CD14-positive monocyte (primary cell): ENCODE results near the gene EGLN2. TPM values are rescaled to one million over a fixed set of nuclear protein-coding genes. Genes with fewer than 3 reads are reported as not detected.

Source experiments
- DNase-seq, 3 donors: peaks; one replicate each; pipeline ENCODE4 v3.0.0-alpha.2; 2011 to 2022
- H2AFZ ChIP-seq: 2 replicates; pipeline ENCODE4 v1.6.0; 2012; ENCODE audit warnings: mild to moderate bottlenecking, low read depth, low read length, inconsistent platforms; ENCODE audit not compliant: insufficient read depth, poor library complexity, severe bottlenecking
- H3K27ac ChIP-seq, 2 donors: 1 replicate in 1 of 2; 2 replicates in 1 of 2; pipeline ENCODE4 v1.5.1; 2012 to 2013; ENCODE audit warnings: low read length in 2 of 2, control low read depth in 1 of 2, inconsistent platforms in 1 of 2, low read depth in 1 of 2, mild to moderate bottlenecking in 1 of 2
- H3K27me3 ChIP-seq, 2 donors: one replicate each; pipeline versions ENCODE4 v1.6.0 to v1.6.1; 2011 to 2013; ENCODE audit warnings: low read length in 2 of 2; ENCODE audit not compliant: control insufficient read depth in 2 of 2, insufficient read depth in 2 of 2
- H3K36me3 ChIP-seq, 2 donors: replicated peaks in 1 of 2; 1 replicate in 1 of 2; 2 replicates in 1 of 2; pipeline versions ENCODE4 v1.5.1 to v1.6.1; 2012 to 2013; ENCODE audit warnings: low read length in 2 of 2, control low read depth in 1 of 2, inconsistent platforms in 1 of 2, mild to moderate bottlenecking in 1 of 2; ENCODE audit not compliant: insufficient read depth in 2 of 2, control insufficient read depth in 1 of 2
- H3K4me1 ChIP-seq, 2 donors: 1 replicate in 1 of 2; 2 replicates in 1 of 2; pipeline versions ENCODE4 v1.5.1 to v1.6.1; 2012 to 2013; ENCODE audit warnings: low read length in 2 of 2, control low read depth in 1 of 2, inconsistent platforms in 1 of 2, mild to moderate bottlenecking in 1 of 2, moderate library complexity in 1 of 2; ENCODE audit not compliant: insufficient read depth in 2 of 2, control insufficient read depth in 1 of 2
- H3K4me2 ChIP-seq: replicated peaks from 2 replicates; pipeline ENCODE3; 2012; ENCODE audit warnings: low read length, moderate library complexity, mild to moderate bottlenecking; ENCODE audit not compliant: poor library complexity, severe bottlenecking; ENCODE audit errors: extremely low read depth
- H3K4me3 ChIP-seq, 3 experiments: fragments of 200-600 bp in 1 of 3; sonication (generic) in 1 of 3; replicated peaks in 1 of 3; 1 replicate in 2 of 3; 2 replicates in 1 of 3; pipeline ENCODE4 v1.5.1; 2011 to 2013; ENCODE audit warnings: low read length in 3 of 3, mild to moderate bottlenecking in 3 of 3, control low read depth in 2 of 3, low read depth in 2 of 3, inconsistent platforms in 1 of 3, moderate library complexity in 1 of 3
- H3K79me2 ChIP-seq: 2 replicates; pipeline ENCODE4 v1.6.0; 2012; ENCODE audit warnings: mild to moderate bottlenecking, control low read depth, inconsistent platforms, low read length, moderate library complexity; ENCODE audit not compliant: insufficient read depth
- H3K9ac ChIP-seq: 2 replicates; pipeline ENCODE4 v1.6.0; 2017; ENCODE audit warnings: low read length, mild to moderate bottlenecking; ENCODE audit not compliant: insufficient read depth, poor library complexity, severe bottlenecking
- H3K9me3 ChIP-seq, 2 donors: replicated peaks in 1 of 2; 1 replicate in 1 of 2; 2 replicates in 1 of 2; pipeline versions ENCODE4 v1.5.1 to v1.6.1; 2012 to 2013; ENCODE audit warnings: low read length in 2 of 2, control low read depth in 1 of 2; ENCODE audit not compliant: control insufficient read depth in 1 of 2, insufficient read depth in 1 of 2
- H4K20me1 ChIP-seq: 2 replicates; pipeline ENCODE4 v1.6.0; 2012; ENCODE audit warnings: mild to moderate bottlenecking, low read length, control low read depth, moderate library complexity; ENCODE audit not compliant: insufficient read depth
- H3K27ac Mint-ChIP-seq, 7 donors: one replicate each; pipeline ENCODE4 v1.8.0; 2020; ENCODE audit warnings: mild to moderate bottlenecking in 7 of 7, mixed read lengths in 7 of 7, moderate library complexity in 6 of 7, inconsistent platforms in 2 of 7
- H3K27me3 Mint-ChIP-seq, 3 donors: one replicate each; pipeline ENCODE4 v1.8.0; 2021 to 2022; ENCODE audit warnings: low read depth in 3 of 3, mild to moderate bottlenecking in 3 of 3, mixed read lengths in 3 of 3, moderate library complexity in 3 of 3, inconsistent platforms in 1 of 3
- H3K36me3 Mint-ChIP-seq, 2 donors: one replicate each; pipeline ENCODE4 v1.8.0; 2020; ENCODE audit warnings: mixed read lengths in 2 of 2, inconsistent platforms in 1 of 2, mild to moderate bottlenecking in 1 of 2
- H3K4me1 Mint-ChIP-seq: one replicate; pipeline ENCODE4 v1.8.0; 2020; ENCODE audit warnings: mild to moderate bottlenecking, mixed read lengths
- H3K4me3 Mint-ChIP-seq, 2 donors: one replicate each; pipeline ENCODE4 v1.8.0; 2020; ENCODE audit warnings: mild to moderate bottlenecking in 2 of 2, mixed read lengths in 2 of 2, moderate library complexity in 1 of 2
- H3K9me3 Mint-ChIP-seq, 7 donors: one replicate each; pipeline ENCODE4 v1.8.0; 2020 to 2022; ENCODE audit warnings: mixed read lengths in 7 of 7, mild to moderate bottlenecking in 6 of 7, moderate library complexity in 6 of 7, inconsistent platforms in 2 of 7
- WGBS: methylation state at CpG from one replicate; pipeline ENCODE4 v1.1.5; 2013; ENCODE audit warnings: missing lambda C conversion rate; ENCODE audit not compliant: insufficient coverage; 5-methylcytosine and 5-hydroxymethylcytosine counted together
- intact Hi-C, 2 donors: fragments of 100-400 bp; cut with micrococcal nuclease; formaldehyde crosslinking; loops; one replicate each; pipeline versions ENCODE4 v1.15.0 to v1.15.1; 2023
- polyA plus RNA-seq, 3 donors: library from polyadenylated mRNA; depleted of rRNA in 1 of 3; unstranded in 2 of 3; stranded (reverse) in 1 of 3; fragments of 300-500 nt in 2 of 3; fragments of >200 nt in 1 of 3; fragmentation: Illumina TruSeq in 2 of 3; gene quantifications; 1 replicate in 2 of 3; 2 replicates in 1 of 3; pipeline ENCODE4 v1.2.3, GENCODE V29; 2012 to 2021
- TF ChIP-seq, protein P1 (sequence below): fragments of 200-600 bp; IDR thresholded peaks from one replicate; pipeline ENCODE4 v1.8.0; 2022; ENCODE audit warnings: antibody characterized with exemption, mild to moderate bottlenecking

The EGLN2 gene
- polyA plus RNA-seq, 3 donors, result 60.6 to 76.8 (median 64.5) TPM

DNA sequence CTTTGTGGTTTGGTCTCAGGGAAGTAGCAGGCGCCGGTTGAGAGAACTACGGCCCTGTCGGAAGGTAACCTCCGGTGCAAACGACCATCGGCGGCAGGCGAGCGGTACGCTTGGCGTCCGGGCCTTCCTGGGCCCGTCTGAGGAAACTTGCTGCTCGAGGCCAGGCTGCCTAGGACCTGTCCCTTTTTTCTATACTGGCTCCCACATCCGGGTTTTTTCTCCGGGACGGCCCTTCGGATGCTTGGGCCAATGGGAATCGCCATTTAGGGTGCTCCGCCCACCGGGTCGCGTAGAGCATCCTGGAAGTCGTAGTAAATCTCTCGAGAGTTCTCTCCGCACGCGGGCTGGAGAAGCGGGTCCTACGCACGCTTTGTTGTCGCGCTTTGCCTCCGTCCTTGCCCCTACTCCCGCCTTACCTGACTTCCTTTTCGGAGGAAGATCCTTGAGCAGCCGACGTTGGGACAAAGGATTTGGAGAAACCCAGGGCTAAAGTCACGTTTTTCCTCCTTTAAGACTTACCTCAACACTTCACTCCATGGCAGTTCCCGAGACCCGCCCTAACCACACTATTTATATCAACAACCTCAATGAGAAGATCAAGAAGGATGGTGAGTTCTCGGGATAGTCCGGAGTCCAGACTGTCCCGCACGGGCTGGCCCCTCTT is 48.0 kb upstream of the EGLN2 start, which contains the start of gene SNRPA:
Gene SNRPA (plus strand): TSS at position 330 of the 664 bp plus-strand sequence. CDS start 206 bp downstream, at position 536.
- DNase-seq, result peak; percentile 95 to 97 (median 96)
- intact Hi-C loops, result loop anchor here (1.0 to 10.0 kb wide), 3 partner anchors 27 to 54 kb away; partner anchors contain the start of genes EGLN2 (in 1 of the 2) and RAB4B (in 1 of the 2)
- Histone ChIP-seq H3K27me3 (no peaks in the 10 kb centered on the region), H3K4me2 (peak within 1 kb of the TSS; percentile 85), H3K79me2 (peaks cover 73% of the 10 kb centered on the region), H3K4me1 (peaks cover 74 to 78% of the 10 kb centered on the region in 2 donors), H4K20me1 (peaks cover 9% of the 10 kb centered on the region), H3K9ac (peak within 1 kb of the TSS; percentile 86), H3K4me3 (peak within 1 kb of the TSS; percentile 47 to 76 (median 65)), H3K36me3 (peaks cover under 1 to 6% of the 10 kb centered on the region in 2 donors), H2AFZ (peak within 1 kb of the TSS; percentile 75), H3K27ac (peak within 1 kb of the TSS; percentile 92 to 98), H3K9me3 (no peaks in the 10 kb centered on the region)
- peaks cover 66% of the 10 kb centered on the region for H3K4me1 Mint-ChIP-seq
- peaks cover 9 to 18% of the 10 kb centered on the region in 2 donors for H3K36me3 Mint-ChIP-seq
- peak within 1 kb of the TSS; percentile 99 to 100 (median 99) for H3K27ac Mint-ChIP-seq
- TF ChIP-seq, protein P1, sequence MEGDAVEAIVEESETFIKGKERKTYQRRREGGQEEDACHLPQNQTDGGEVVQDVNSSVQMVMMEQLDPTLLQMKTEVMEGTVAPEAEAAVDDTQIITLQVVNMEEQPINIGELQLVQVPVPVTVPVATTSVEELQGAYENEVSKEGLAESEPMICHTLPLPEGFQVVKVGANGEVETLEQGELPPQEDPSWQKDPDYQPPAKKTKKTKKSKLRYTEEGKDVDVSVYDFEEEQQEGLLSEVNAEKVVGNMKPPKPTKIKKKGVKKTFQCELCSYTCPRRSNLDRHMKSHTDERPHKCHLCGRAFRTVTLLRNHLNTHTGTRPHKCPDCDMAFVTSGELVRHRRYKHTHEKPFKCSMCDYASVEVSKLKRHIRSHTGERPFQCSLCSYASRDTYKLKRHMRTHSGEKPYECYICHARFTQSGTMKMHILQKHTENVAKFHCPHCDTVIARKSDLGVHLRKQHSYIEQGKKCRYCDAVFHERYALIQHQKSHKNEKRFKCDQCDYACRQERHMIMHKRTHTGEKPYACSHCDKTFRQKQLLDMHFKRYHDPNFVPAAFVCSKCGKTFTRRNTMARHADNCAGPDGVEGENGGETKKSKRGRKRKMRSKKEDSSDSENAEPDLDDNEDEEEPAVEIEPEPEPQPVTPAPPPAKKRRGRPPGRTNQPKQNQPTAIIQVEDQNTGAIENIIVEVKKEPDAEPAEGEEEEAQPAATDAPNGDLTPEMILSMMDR, result no peak
- peaks cover 0 to 5% (median 0%) of the 10 kb centered on the region in 3 donors for H3K27me3 Mint-ChIP-seq
- H3K4me3 Mint-ChIP-seq, result peak within 1 kb of the TSS; percentile 92 to 100
- under 1% methylated on average over 43 of the region's 46 CpGs for WGBS
- H3K9me3 Mint-ChIP-seq, result no peaks in the 10 kb centered on the region

DNA sequence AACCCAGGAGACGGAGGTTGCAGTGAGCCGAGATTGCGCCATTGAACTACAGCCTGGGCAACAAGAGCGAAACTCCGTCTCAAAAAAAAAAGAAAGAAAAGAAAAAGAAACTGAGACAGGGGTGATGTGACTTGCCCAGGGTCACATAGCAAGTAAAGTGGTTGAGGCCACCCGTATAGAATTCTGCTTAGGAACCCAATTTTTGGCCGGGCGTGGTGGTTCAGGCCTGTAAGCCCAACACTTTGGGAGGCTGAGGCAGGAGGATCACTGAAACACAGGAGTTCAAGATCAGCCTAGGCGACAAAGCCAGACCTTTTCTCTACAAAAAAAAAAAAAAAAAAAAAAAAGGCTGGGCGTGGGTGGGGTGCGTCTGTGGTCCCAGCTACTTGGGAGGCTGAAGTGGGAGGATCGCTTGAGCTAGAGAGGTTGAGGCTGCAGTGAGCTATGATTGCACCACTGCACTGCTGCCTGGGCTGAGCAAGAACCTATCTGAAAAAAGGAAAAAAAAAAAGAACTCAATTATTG is 46.7 kb upstream of the EGLN2 start:
- intact Hi-C loops, result loop anchor here (5.0 to 10.0 kb wide), 2 partner anchors 45 to 52 kb away; partner anchors contain the start of gene EGLN2 (in 1 of the 2)
- TF ChIP-seq, protein P1, result no peak
- H3K4me3 ChIP-seq, result peak overlapping the region in 2 of 3 experiments; percentile 65 to 76
- Mint-ChIP-seq H3K9me3 (no peaks in the 10 kb centered on the region), H3K4me3 (peak overlapping the region; percentile 92 to 100), H3K27me3 (peaks cover 0 to 5% (median 0%) of the 10 kb centered on the region in 3 donors), H3K27ac (peak overlapping the region; percentile 96 to 100 (median 99)), H3K4me1 (peaks cover 74% of the 10 kb centered on the region), H3K36me3 (peaks cover 19 to 27% of the 10 kb centered on the region in 2 donors)
- peak overlapping the region; percentile 92 to 98 for H3K27ac ChIP-seq
- H3K36me3 ChIP-seq, result peaks cover 8 to 19% of the 10 kb centered on the region in 2 donors
- peaks cover 22% of the 10 kb centered on the region for H4K20me1 ChIP-seq
- H3K9me3 ChIP-seq, result no peaks in the 10 kb centered on the region
- H3K4me1 ChIP-seq, result peaks cover 83 to 91% of the 10 kb centered on the region in 2 donors
- 23% methylated on average over 6 of the region's 12 CpGs for WGBS
- DNase-seq, result no peak
- H3K9ac ChIP-seq, result peak overlapping the region; percentile 86
- H3K79me2 ChIP-seq, result peaks cover 82% of the 10 kb centered on the region
- peak overlapping the region; percentile 85 for H3K4me2 ChIP-seq
- no peaks in the 10 kb centered on the region for H3K27me3 ChIP-seq
- no peak overlapping the region for H2AFZ ChIP-seq
